HepG2 (cell line): ENCODE data around the gene RHOV. TPM values are rescaled to one million over a fixed set of nuclear protein-coding genes. Genes with fewer than 3 reads are reported as not detected.
A peak's percentile ranks its signal among the peaks of the same experiment; 100 is the strongest.

Source experiments
- ATF2 ChIP-seq: sonication (generic); formaldehyde crosslinking; IDR thresholded peaks from 2 replicates; pipeline ENCODE4 v1.4.0; 2020; ENCODE audit warnings: missing genetic modification reagents
- GATA4 ChIP-seq: sonication (generic); IDR thresholded peaks from 2 replicates; pipeline ENCODE4 v1.6.1; 2016; ENCODE audit warnings: antibody characterized with exemption, low read depth, borderline replicate concordance
- STAG1 ChIP-seq: sonication (generic); formaldehyde crosslinking; IDR thresholded peaks from 2 replicates; pipeline ENCODE4 v1.4.0; 2020; ENCODE audit warnings: missing genetic modification reagents
- THAP11 ChIP-seq: IDR thresholded peaks from 2 replicates; pipeline ENCODE4 v1.6.1; 2016; ENCODE audit warnings: missing biosample characterization, missing genetic modification reagents
- ZBTB7A ChIP-seq: sonication (generic); formaldehyde crosslinking; IDR thresholded peaks from 2 replicates; pipeline ENCODE4 v1.8.0; 2022; ENCODE audit warnings: mild to moderate bottlenecking, missing genetic modification reagents
- ZNF513 ChIP-seq: sonication (generic); formaldehyde crosslinking; conservative IDR thresholded peaks from 2 replicates; pipeline ENCODE4 v1.5.0; 2020; ENCODE audit warnings: missing genetic modification reagents
- ZNF687 ChIP-seq: sonication (generic); formaldehyde crosslinking; IDR thresholded peaks from 2 replicates; pipeline ENCODE4 v1.5.1; 2020; ENCODE audit warnings: mild to moderate bottlenecking, missing genetic modification reagents, moderate library complexity
- ZNF883 ChIP-seq: sonication (generic); formaldehyde crosslinking; IDR thresholded peaks from 2 replicates; pipeline ENCODE4 v1.5.1; 2020; ENCODE audit warnings: mild to moderate bottlenecking, missing genetic modification reagents; ENCODE audit errors: not compliant biosample characterization
- polyA plus RNA-seq, 8 experiments: library from polyadenylated mRNA; depleted of rRNA in 3 of 8; stranded (reverse) in 7 of 8; unstranded in 1 of 8; fragments of >200 nt; fragmentation: Illumina TruSeq in 4 of 8; extraction: Trizol in 4 of 8; gene quantifications; 2 replicates each; pipeline versions ENCODE4 v1.2.1 to v1.2.3, GENCODE V29; 2011 to 2016; ENCODE audit warnings: low read depth in 4 of 8, missing spikeins in 1 of 8, mixed read lengths in 1 of 8; ENCODE audit not compliant: insufficient read depth in 1 of 8
- total RNA-seq, 5 experiments: library from RNA; depleted of rRNA; stranded (reverse); fragments of >200 nt; fragmentation: Illumina TruSeq; extraction: Trizol; gene quantifications; 2 replicates each; pipeline ENCODE4 v1.2.3, GENCODE V29; 2016; ENCODE audit warnings: low read depth in 1 of 5

RHOV gene
- total and polyA plus RNA-seq, 2 of the 13 experiments (the other 11 are each of a cell fraction or from before 2014, with no cell fraction given) = 0.17 to 0.18 TPM

GRCh38 chr15:40891810-40892446, 17.9 kb upstream of the RHOV start (continued):
- TF ChIP-seq ZNF883 (CRISPR knock-in tag) (no peak), THAP11 (CRISPR knock-in tag) (0 out of 2 replicates have a peak, but pooled peaks have one; percentile 15), ZNF513 (CRISPR knock-in tag) (no peak), ZBTB7A (CRISPR knock-in tag) (no peak), ATF2 (CRISPR knock-in tag) (no peak), STAG1 (CRISPR knock-in tag) (peak; percentile 78), ZNF687 (CRISPR knock-in tag) (no peak), GATA4 (no peak)
